Neural progenitor cell (in vitro differentiated cells): ENCODE results near the gene EZH2. TPM values are rescaled to one million over a fixed set of nuclear protein-coding genes. Genes with fewer than 3 reads are reported as not detected.

Source experiments
- DNase-seq: peaks from one replicate; pipeline ENCODE4 v3.0.0-alpha.2; 2016; ENCODE audit warnings: low spot score
- H2AFZ ChIP-seq: fragments of 200-600 bp; sonication (generic); replicated peaks from 2 replicates; pipeline ENCODE4 v1.6.1; 2016; ENCODE audit warnings: antibody characterized with exemption
- H3F3A ChIP-seq: fragments of 200-600 bp; sonication (generic); 2 replicates; pipeline ENCODE4 v1.6.1; 2016; ENCODE audit warnings: antibody characterized with exemption, low read depth
- H3K27ac ChIP-seq: fragments of 200-600 bp; sonication (generic); 2 replicates; pipeline ENCODE4 v1.5.1; 2016; ENCODE audit warnings: mild to moderate bottlenecking
- H3K27me3 ChIP-seq: fragments of 200-600 bp; sonication (generic); 2 replicates; pipeline ENCODE4 v1.6.1; 2016; ENCODE audit warnings: mild to moderate bottlenecking, moderate library complexity
- H3K36me3 ChIP-seq: fragments of 200-600 bp; sonication (generic); 2 replicates; pipeline ENCODE4 v1.5.1; 2016
- H3K4me1 ChIP-seq: fragments of 200-600 bp; sonication (generic); 2 replicates; pipeline ENCODE4 v1.6.1; 2016; ENCODE audit warnings: mixed run types
- H3K4me2 ChIP-seq: fragments of 200-600 bp; sonication (generic); 2 replicates; pipeline ENCODE4 v1.6.1; 2016
- H3K4me3 ChIP-seq: fragments of 200-600 bp; sonication (generic); 2 replicates; pipeline ENCODE4 v1.5.1; 2016
- H3K79me2 ChIP-seq: fragments of 200-600 bp; sonication (generic); 2 replicates; pipeline ENCODE4 v1.6.1; 2016; ENCODE audit warnings: low read depth
- H3K9ac ChIP-seq: fragments of 200-600 bp; sonication (generic); 2 replicates; pipeline ENCODE4 v1.6.1; 2016
- H3K9me3 ChIP-seq: fragments of 200-600 bp; sonication (generic); 2 replicates; pipeline ENCODE4 v1.5.1; 2016; ENCODE audit warnings: low read depth
- H4K20me1 ChIP-seq: fragments of 200-600 bp; sonication (generic); 2 replicates; pipeline ENCODE4 v1.6.1; 2016; ENCODE audit warnings: low read depth
- H3K27ac Mint-ChIP-seq: 3 replicates; pipeline ENCODE4 v1.8.0; 2021; ENCODE audit warnings: mixed read lengths
- H3K27me3 Mint-ChIP-seq: 2 replicates; pipeline ENCODE4 v1.8.0; 2022; ENCODE audit warnings: low read depth, mild to moderate bottlenecking, inconsistent platforms, moderate library complexity, mixed read lengths; ENCODE audit not compliant: insufficient read depth
- H3K36me3 Mint-ChIP-seq: 3 replicates; pipeline ENCODE4 v1.8.0; 2021; ENCODE audit warnings: mixed read lengths
- H3K4me1 Mint-ChIP-seq: 3 replicates; pipeline ENCODE4 v1.8.0; 2021; ENCODE audit warnings: mixed read lengths
- H3K4me3 Mint-ChIP-seq: 3 replicates; pipeline ENCODE4 v1.8.0; 2021; ENCODE audit warnings: mild to moderate bottlenecking, moderate library complexity, mixed read lengths
- H3K9me3 Mint-ChIP-seq: 3 replicates; pipeline ENCODE4 v1.8.0; 2020; ENCODE audit warnings: mixed read lengths
- CTCF ChIP-seq: fragments of 200-600 bp; sonication (generic); IDR thresholded peaks from 2 replicates; pipeline ENCODE4 v1.5.1; 2017; ENCODE audit warnings: antibody characterized with exemption, mild to moderate bottlenecking
- EZH2 ChIP-seq: fragments of 200-600 bp; sonication (generic); IDR thresholded peaks from 2 replicates; pipeline ENCODE4 v1.6.1; 2017; ENCODE audit warnings: antibody characterized with exemption, mild to moderate bottlenecking, moderate library complexity
- EZH2phosphoT487 ChIP-seq: fragments of 200-600 bp; sonication (generic); IDR thresholded peaks from 2 replicates; pipeline ENCODE4 v1.6.1; 2017; ENCODE audit warnings: antibody characterized with exemption
- total RNA-seq: library from RNA; depleted of rRNA; stranded (reverse); fragments of >200 nt; gene quantifications from 2 replicates; pipeline ENCODE4 v1.2.3, GENCODE V29; 2015; ENCODE audit warnings: low replicate concordance

The EZH2 gene
- total RNA-seq, 1 donor from 2014 or later = 112 TPM

GRCh38 chr7:148789220-148789619, 94.9 kb downstream of the EZH2 start:
- Histone ChIP-seq H3F3A (no peaks in the 10 kb centered on the region), H3K4me2 (no peak overlapping the region), H2AFZ (no peak overlapping the region), H3K79me2 (no peaks in the 10 kb centered on the region), H3K27me3 (no peaks in the 10 kb centered on the region), H3K4me3 (no peak overlapping the region), H3K36me3 (peaks cover 27% of the 10 kb centered on the region), H3K27ac (no peak overlapping the region), H3K9ac (no peak overlapping the region), H3K9me3 (no peaks in the 10 kb centered on the region), H3K4me1 (no peaks in the 10 kb centered on the region), H4K20me1 (no peaks in the 10 kb centered on the region)
- Mint-ChIP-seq H3K36me3 (peaks cover 53% of the 10 kb centered on the region), H3K4me1 (no peaks in the 10 kb centered on the region), H3K9me3 (peaks cover 4% of the 10 kb centered on the region), H3K27ac (no peak overlapping the region), H3K4me3 (no peak overlapping the region), H3K27me3 (peaks cover 3% of the 10 kb centered on the region)
- no peak for DNase-seq
- TF ChIP-seq CTCF = no peak
- no peak for TF ChIP-seq EZH2
- TF ChIP-seq EZH2phosphoT487 = no peak

GRCh38 chr7:148787571-148788295, 96.4 kb downstream of the EZH2 start:
- Mint-ChIP-seq H3K27ac (no peak overlapping the region), H3K9me3 (no peaks in the 10 kb centered on the region), H3K27me3 (peaks cover 3% of the 10 kb centered on the region), H3K4me1 (no peaks in the 10 kb centered on the region), H3K36me3 (peaks cover 41% of the 10 kb centered on the region), H3K4me3 (no peak overlapping the region)
- no peaks in the 10 kb centered on the region for H3K27me3 ChIP-seq
- no peak for DNase-seq
- H3F3A ChIP-seq = no peaks in the 10 kb centered on the region
- no peak overlapping the region for H3K9ac ChIP-seq
- no peaks in the 10 kb centered on the region for H3K4me1 ChIP-seq
- H3K36me3 ChIP-seq = peaks cover 28% of the 10 kb centered on the region
- no peaks in the 10 kb centered on the region for H3K9me3 ChIP-seq
- no peak overlapping the region for H2AFZ ChIP-seq
- no peaks in the 10 kb centered on the region for H4K20me1 ChIP-seq
- no peak overlapping the region for H3K4me2 ChIP-seq
- no peak for TF ChIP-seq EZH2
- TF ChIP-seq EZH2phosphoT487 = no peak
- no peak for TF ChIP-seq CTCF
- H3K4me3 ChIP-seq = no peak overlapping the region
- no peak overlapping the region for H3K27ac ChIP-seq
- no peaks in the 10 kb centered on the region for H3K79me2 ChIP-seq

GRCh38 chr7:148783801-148784527, 100.1 kb downstream of the EZH2 start:
- H3K27ac Mint-ChIP-seq = no peak overlapping the region
- no peaks in the 10 kb centered on the region for H4K20me1 ChIP-seq
- no peak overlapping the region for H3K27ac ChIP-seq
- no peaks in the 10 kb centered on the region for H3F3A ChIP-seq
- DNase-seq = no peak
- no peaks in the 10 kb centered on the region for H3K79me2 ChIP-seq
- H3K4me2 ChIP-seq = no peak overlapping the region
- no peak overlapping the region for H3K4me3 Mint-ChIP-seq
- H3K4me3 ChIP-seq = no peak overlapping the region
- H2AFZ ChIP-seq = no peak overlapping the region
- H3K9me3 Mint-ChIP-seq = no peaks in the 10 kb centered on the region
- H3K9ac ChIP-seq = no peak overlapping the region
- no peaks in the 10 kb centered on the region for H3K9me3 ChIP-seq
- TF ChIP-seq EZH2 = no peak
- no peak for TF ChIP-seq EZH2phosphoT487
- no peak for TF ChIP-seq CTCF
- peaks cover 35% of the 10 kb centered on the region for H3K36me3 Mint-ChIP-seq
- no peaks in the 10 kb centered on the region for H3K27me3 ChIP-seq
- H3K36me3 ChIP-seq = peaks cover 21% of the 10 kb centered on the region
- peaks cover 3% of the 10 kb centered on the region for H3K27me3 Mint-ChIP-seq
- H3K4me1 ChIP-seq = no peaks in the 10 kb centered on the region
- H3K4me1 Mint-ChIP-seq = no peaks in the 10 kb centered on the region
